NOMO-1 treated with DMSO at 0.1 percent for 48 hours (cell line): Measurements from ENCODE around the gene PGS1.

Experiments
- DNase-seq: peaks from one replicate; lab custom pipeline; 2025; ENCODE audit not compliant: unreplicated experiment; lab: John Stamatoyannopoulos, UW

PGS1 gene

DNA sequence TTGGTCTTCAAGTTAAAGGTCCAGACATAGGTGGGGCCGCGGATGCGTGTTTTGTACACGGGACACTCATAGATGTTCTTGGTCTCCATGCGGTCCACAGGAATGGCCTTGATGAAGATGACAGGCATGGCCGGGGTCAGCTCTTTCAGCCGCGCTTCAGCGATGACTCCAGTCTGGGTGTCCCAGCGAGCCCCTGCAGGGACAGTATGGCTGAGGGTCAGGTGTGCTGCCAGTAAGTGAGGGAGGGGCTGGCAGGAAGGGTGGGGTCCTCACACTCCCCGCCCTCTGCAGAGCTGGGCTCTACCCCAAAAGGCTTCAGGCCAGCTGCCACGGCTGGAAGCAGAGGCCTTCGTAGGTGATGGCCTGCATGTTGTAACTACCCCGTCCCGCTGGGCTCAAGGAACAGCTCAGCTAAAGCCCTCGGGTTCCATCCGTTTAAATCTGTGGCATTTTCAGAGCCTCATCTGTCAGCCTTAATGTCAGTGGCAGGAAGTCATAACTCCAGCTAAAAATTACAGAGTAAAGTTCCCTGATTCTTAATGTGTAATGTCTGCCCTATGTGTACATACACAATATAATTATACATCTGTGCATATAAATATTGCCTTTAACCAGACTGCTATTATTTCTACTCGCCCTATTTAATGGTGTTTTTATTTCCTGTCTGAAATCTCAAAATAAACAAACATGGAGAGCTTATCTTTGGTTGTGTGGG is 45.7 kb downstream of the PGS1 start:
- no peak for DNase-seq

DNA sequence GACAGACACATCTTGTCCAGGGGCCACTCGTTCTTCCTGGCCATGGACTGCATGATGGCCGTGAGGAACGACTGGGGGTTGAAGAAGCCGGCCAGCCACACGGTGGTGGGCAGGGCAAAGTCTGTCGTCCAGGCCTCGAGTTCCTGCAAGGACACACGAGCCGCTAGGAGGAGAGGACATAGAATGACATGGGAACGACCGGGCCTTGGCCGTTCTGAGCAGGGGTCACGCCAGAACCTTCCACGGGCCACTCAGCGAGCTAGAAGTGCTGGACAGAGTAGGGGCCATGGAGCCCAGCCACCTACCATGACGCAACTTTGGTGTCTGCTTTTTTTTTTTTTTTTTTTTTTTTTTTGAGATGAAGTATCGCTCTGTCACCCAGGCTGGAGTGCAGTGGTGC is 47.0 kb downstream of the PGS1 start:
- DNase-seq: no peak

DNA sequence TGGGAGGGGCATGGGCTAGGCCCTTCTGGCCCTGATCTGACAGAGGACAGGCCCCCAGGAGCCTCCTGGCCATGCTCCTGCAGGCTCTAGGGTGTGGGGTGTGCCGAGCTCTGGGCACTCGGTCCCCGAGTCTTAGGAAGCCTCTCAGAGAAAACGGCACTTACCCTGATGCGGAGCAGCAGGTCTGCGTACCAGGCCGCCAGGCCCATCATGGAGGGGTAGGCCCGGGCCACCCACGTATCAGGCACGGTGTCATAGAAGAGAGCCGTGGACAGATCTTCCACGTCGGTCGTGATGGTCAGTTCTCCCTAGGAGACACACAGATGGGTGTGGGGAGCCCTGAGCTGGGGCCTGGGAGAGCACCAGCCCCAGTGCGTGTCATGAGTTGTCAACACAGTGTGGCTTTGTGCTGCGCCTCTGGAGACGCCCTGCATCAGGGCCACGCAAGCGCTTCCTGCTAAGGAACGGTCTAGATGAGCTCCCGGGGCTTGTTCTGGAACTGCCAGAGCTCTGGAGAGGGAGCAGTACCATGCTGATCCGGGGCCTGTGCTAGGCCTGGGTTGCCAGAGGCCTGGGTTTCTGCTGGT is 47.9 kb downstream of the PGS1 start:
- DNase-seq: no peak

DNA sequence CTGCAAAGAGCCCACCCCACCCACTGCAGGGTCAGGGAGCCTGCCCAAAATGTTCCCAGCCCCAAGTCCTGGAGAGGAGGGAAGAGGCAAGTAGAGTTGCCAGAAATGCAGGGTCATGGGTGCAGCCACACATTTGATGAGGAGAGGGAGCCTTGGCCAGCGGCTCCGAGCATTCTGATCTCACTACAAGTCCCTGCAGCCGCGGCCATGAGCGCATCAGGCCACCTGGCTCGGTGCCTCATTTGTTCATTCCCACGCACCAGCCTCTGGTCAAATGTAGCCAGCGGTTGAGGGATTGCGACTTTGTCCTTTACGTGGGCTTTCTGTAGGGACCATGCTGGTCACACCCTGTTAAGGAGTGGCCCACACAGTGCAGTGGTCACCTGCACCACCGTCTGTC is 48.7 kb downstream of the PGS1 start:
- DNase-seq: no peak

DNA sequence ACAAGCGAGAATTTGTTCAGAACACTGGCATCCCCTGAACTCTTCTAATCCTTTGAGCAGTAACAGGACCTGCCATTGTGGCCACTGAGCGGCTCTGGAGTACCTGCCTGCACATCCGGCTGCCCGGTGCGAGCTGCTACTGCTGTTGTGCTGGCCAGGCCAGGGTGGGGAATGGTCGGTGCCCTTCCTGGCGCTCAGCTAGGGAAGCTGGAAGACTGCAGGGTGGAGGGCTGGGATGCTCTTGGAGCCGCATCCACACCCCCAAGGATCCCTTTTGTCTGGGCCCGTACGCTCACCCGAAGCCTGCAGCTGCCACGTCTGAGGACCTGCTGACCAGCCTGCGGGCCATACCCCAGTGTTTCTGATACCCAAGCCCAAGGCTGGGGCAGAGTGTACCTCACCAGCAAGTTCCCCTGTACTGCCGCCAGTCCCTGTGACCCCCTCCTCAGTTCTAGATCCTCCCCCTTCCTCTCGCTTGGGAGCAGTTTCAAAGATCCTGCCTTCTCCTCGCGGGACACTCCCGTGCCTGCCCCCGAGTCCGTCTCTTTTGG is 49.7 kb downstream of the PGS1 start:
- DNase-seq: no peak

DNA sequence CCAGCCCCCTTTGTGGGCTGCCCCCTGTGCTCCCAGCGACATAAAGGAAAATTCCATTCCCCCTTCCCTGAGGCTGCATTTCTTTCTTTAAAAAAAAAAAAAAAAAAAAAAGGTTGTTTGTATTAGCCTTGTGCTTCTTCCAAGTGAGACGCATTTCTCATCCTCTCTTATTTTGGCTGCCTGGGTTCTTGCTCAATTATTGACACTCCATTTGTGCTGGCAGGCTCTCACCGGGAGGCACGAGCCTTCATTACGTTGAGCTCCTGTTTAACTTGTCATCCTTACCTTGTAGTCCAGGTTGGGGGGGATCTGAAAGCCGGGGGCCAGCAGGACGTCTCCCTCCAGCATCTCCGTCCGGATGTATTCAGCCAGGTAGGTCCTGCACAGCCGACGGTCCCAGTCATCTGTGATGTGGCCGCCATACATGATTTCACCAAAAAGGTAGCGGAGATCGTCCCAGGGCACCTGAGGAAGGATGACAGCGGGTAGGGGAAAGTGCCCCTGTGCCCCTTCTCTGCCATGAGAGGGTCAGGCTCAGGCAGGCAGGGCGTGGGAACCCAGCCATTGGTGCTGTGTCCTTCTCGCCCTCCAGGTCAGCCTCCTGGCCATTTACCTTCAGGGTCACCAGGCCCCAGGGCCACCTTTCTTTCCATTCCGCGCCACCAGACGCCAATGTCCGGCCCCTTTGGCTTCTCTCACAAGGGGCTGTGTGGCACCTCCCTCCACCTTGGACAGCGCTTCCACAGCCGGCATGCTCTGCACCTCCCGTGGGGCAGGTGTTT is 50.6 kb downstream of the PGS1 start:
- DNase-seq: no peak

DNA sequence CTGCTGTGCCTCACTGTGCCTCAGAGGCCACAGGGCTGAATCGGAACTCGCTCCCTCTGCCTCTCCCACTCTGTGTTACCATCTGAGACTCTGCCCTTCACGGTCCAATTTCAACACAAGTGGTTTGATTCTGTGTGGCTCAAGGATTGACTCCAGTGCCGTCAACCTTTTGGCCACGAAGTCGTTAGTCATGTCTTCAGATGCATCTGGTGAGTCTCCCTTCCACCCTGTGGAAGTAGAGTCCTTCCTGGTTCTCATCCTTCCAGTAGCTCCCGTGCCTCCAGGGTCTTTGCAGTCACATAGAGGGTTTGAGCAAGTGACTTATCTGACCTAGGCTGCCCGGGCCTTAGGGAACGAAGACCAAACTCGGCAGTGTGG is 51.2 kb downstream of the PGS1 start:
- no peak for DNase-seq

DNA sequence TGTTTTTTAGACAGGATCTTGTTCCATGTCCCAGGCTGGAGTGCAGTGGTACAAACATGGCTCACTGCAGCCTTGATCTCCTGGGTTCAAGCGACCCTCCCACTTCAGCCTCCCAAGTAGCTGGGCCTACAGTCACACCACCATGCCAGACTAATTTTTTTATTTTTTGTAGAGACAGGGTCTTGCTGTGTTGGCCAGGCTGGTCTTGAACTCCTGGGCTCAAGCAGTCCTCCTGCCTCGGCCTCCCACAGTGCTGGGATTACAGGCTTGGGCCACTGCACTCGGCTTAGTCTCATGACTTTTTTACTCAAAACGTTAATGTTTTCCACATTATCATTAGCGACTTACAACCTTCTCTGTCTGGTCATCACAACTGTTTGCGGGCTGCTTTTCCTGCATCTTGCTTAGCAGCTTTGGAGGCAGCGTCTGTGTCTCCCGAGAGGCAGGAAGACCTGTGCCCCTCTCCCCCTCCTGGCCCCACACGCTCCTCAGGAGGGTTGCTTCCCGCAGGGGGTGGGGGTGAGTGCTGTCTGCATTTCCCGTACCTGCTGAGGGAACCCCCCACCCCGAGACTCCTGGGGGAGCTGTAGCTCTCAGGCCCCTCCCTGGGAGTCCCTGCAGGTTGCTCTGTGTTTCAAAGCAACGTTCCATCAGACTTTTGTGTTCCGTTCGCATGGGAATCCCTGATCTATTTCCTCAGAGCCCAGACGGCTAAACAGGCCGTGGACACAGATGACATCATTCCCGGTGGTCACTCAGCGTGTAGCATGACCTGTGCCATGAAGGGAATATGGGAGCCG is 52.6 kb downstream of the PGS1 start:
- DNase-seq: no peak

DNA sequence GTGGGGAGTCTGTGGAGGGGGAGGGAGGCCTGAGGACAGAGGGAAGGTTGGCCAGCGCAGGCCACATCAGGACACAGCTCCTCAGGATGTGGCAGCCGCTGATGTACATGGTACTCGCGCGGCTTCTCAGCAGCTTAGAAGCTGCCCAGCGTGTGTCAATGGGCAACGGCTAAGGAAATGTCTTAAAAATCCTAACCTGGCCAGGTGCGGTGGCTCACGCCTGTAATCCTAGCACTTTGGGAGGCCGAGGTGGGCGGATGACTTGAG is 53.2 kb downstream of the PGS1 start:
- no peak for DNase-seq

DNA sequence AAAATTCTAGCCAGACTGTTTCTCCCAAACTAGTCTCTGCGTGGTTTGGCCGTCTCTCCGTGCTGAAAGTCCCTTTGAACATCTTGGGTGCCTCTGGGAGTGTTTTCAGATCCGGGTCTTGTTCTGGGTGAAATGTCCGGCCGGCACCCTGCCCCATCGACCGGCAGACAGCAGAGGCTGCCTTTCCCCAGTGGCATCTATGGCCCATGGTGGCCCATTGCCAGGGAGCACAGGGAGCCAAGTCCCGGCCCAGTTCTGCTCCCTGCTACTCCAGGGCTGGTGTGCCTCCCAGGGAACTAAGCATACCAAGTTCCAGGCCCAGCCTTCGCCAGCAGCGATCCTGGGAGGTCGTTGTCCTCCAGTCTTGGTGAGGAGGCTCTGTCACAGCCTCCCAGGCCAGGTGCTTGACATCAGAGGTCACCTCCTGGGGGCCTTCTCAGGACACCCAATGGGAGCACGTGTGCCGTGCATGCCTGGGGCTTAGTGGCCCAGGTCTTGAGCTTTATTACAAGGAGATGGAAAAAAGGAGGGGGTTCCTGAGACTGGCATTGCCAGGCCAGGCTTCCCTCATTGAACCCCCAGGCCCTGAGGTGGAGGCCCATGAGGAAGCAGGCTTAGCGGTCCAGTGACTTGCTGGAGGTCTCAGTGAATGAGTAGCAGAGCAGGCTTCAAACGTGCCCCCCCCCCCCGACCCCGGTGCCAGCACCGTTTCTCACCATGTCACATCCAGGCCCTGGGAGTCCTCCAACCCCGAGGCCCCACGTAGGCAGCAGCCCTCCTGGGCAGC is 54.0 kb downstream of the PGS1 start:
- DNase-seq: no peak

DNA sequence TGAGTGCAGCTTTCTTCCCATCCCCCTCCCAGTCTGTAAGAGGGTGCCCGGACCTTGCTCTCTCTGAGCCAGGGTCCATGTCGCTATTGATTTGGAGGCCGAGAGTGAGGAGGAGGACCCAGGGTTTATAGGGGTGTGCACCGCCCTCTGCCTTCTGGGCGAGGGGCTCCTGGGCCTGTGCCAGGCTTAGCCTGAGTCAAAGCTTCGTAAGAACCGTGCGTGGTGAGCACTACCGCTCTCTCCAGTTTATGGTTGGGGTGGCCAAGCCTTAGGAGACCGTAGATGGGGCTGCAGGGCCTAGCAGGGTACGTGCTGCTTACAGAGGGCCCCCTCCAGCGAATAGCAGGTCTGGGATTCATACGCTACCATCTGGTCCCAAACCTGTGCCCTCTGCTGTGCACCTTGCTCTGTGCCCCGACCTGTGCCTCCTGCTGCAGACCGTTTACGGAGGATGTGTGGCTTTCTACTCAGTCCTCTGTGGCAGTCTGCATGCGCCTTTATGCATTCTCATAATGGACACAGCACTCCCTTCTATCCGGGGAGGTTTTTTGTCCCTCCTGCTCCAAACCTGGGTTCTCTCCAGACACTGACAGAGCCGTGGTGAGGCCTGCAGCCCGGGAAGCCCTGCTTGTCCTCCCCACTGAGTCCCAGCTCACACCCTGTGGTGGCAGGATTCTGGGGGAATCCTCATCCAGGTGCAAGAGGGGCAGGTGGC is 54.7 kb downstream of the PGS1 start:
- no peak for DNase-seq

DNA sequence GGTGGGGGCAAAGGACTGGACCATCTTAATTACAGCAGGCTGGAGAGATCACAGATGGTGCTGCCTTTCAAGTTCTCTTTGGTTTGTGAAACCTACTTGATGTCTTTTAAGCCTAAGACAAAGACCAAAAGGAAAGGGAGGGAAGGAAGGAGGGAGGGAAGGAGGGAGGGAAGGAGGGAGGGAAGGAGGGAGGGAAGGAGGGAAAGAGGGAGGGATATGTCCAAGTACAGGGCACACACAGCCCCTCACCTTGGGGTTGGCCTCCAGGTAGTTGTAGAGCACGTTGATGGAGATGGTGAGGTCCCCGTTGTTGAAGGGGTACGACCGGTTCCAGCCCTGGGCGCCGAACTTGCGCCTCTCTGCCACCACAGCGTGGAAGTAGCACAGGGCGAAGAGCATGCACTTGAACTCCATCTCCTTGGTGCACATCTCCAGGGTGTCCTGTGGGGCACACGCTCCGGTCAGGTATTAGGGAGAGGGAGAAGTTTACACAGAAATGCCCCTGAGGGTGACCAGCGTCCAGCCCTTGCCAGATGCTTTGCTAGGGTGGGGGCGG is 55.4 kb downstream of the PGS1 start:
- no peak for DNase-seq

DNA sequence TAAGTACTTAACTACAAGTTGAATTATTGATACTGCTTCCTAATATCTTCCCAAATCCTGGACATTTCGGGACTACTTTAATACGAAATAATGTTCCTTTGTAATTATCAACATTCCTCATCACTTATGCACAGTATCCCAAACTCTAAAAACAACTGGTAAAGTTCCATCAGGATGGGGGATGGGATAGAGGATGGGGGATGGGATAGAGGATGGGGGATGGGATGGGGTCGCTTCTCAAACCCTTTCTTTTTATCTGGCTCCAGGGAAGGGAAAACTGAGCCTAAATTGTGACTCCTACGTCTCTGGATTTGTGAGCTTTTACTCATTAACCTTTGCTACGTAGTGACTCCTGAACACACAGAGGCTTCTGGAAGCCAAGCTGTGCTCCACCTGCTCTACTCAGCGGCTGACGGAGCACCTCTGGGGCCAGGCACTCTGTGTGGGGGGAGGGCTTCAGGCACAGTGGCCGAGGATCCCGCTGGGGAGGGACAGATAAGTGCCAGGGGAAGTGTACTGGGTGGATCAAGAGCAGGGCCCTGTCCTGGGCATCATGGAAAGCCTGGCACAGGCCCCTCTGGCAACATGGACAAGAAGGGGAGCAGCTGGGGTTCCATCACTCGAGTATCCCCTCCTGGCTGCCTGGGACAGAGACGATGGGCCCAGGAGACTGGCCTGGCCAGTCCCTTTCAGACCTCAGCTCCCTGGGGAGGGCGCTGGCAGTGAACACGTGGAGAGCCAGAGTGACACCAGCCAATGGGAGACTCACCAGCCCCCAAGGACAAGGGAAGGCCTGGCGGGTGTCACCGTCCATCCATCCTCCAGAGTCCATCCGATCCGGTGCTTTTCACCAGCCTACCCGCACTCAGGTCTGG is 56.2 kb downstream of the PGS1 start:
- no peak for DNase-seq

DNA sequence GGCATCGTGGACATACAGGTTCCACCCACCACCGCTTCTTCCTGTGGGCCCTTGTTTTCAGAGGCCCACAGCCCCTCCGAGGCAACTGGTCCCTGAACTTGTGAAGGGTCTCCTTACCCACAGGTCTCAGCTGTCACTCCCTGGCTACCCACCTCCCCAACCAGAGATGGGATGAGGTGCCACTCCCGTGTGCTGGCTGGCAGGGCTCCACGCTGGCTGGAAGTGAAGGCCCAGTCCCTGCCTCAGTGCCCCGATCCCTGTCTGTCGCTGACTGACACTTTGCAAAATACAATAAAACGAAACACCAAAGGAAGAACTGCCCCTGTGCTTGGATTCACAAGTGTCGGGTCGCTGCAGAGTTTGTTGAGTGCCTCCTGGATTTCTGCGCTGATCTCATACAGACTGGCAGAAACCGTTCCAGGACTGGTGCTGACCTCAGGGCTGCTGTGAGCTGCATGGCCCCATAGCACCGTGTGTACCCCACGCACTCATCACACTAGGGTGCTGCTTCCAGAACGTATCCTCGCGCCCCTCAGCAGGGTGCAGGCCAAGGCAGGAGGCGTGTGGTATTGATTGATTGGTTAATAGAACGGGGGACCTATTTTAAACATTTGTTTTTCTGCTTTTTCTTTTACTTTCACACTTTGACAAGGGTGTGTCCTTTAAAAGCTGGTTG is 57.0 kb downstream of the PGS1 start:
- no peak for DNase-seq

DNA sequence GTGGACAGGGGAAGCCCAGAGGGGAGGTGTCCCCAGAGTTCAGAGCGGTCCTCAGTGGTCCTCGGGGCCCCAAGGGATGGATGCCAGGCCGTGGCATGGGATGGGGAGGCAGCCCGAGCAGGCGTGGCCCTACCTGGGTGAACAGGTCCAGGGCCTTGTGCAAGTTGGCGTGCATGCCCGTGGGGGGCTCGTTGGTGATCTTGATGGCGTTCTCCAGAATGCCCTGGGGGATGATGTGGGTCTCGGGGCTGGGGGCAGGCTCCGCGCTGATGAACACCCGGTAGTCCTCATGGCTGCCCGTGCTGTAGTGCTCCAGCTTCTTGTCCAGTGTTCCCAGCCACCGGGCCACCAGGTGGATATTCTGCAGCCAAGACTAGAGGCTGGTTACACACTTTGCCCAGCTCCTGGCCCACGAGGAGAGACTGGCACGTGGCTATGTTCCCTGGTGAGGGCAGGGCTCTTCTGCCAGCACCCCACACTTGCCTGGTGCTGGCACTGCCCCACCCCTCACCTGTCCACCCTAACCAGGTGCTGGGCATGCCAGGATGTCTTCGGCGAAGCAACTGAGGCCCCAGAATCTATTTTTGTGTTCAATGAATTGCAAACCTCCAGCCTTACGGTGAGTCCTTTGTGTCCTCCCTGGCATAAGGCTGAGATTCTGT is 59.2 kb downstream of the PGS1 start:
- no peak for DNase-seq

DNA sequence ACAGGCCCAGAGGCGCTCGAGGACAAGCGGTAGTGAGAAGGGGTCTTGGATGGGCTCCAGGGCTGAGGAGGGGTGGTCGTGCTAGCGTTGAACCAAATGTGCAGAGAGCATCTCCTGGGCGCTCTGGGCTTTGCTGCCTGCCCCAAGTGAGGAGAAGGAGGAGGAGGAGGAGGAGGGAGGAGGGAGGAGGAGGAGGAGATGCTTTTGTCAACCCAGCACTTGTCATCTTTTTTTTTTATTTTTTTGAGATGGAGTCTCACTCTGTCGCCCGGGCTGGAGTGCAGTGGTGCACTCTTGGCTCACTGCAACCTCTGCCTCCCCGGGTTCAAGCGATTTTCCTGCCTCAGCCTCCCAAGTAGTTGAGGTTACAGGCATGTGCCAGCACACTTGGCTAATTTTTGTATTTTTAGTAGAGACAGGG is 59.8 kb downstream of the PGS1 start:
- no peak for DNase-seq

DNA sequence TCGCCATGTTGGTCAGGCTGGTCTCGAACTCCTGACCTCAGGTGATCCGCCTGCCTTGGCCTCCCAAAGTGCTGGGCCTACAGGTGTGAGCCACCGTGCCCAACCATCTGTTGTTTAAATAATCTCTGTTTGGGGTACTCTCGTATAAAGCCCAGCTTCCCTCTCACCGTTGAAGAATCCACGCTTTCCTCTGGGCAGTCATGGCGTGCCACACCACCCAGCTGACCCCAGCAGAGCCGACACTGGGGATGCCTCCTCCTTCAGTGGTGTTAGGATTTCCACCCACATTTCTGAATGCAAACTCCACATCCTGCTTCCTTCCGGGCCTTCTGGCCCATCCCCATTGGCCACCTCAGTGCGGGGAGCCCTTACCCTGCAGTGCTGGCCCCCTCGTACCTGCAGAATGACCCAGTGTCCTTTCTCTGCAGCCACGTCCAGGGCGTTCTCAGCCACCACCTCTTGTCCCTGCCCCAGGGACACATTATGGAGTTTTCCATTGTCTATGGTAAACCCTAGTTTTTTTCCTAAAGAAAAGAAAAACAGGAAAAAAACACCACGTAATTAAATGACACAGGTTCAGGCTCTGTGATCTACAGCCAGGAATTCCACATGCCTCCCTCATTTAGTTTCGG is 60.4 kb downstream of the PGS1 start:
- DNase-seq: no peak
